ENCODE results near the gene ART3.
A peak's percentile ranks its signal among the peaks of the same experiment; 100 is the strongest.

ART3 gene

DNA sequence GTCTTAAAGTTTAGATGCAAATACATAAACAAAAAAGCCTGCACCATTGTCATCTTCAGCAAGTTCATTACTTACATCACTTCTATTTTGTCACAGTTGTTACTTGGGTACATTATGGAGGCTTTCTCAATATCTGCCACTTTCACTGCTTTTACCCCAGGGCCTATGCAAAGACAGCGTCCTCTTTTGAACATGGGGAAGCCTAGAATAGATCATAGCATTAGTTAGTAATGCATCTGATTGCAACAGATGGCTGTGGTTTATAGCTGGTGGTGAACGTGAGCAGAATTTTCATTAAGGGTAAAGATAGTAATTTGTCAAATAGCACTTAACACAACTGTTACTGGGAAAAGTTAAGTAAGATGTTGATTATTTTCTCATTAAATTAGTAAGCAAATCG, 39.4 kb upstream of the ART3 start:
- TF ChIP-seq SETDB1 (IDR thresholded peaks at IDR 0.05; ENCODE audit: insufficient read length, low read length), result no peak
- TF ChIP-seq TRIM28 (IDR thresholded peaks at IDR 0.05; ENCODE audit: borderline replicate concordance, low read length), result no peak
- TF ChIP-seq ZNF560 (tag by site-specific recombination; IDR thresholded peaks at IDR 0.05; ENCODE audit: borderline replicate concordance), result no peak
- TF ChIP-seq ZBTB1 (tag by site-specific recombination; IDR thresholded peaks at IDR 0.05), result no peak
- TF ChIP-seq ZNF600 (tag by site-specific recombination; IDR thresholded peaks at IDR 0.05), result no peak
- TF ChIP-seq SP7 (tag by site-specific recombination; IDR thresholded peaks at IDR 0.05), result no peak
- no peak for TF ChIP-seq ZNF785 (tag by site-specific recombination; IDR thresholded peaks at IDR 0.05)
- TF ChIP-seq, protein P1, sequence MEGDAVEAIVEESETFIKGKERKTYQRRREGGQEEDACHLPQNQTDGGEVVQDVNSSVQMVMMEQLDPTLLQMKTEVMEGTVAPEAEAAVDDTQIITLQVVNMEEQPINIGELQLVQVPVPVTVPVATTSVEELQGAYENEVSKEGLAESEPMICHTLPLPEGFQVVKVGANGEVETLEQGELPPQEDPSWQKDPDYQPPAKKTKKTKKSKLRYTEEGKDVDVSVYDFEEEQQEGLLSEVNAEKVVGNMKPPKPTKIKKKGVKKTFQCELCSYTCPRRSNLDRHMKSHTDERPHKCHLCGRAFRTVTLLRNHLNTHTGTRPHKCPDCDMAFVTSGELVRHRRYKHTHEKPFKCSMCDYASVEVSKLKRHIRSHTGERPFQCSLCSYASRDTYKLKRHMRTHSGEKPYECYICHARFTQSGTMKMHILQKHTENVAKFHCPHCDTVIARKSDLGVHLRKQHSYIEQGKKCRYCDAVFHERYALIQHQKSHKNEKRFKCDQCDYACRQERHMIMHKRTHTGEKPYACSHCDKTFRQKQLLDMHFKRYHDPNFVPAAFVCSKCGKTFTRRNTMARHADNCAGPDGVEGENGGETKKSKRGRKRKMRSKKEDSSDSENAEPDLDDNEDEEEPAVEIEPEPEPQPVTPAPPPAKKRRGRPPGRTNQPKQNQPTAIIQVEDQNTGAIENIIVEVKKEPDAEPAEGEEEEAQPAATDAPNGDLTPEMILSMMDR (tag by site-specific recombination; IDR thresholded peaks at IDR 0.05), result no peak
- TF ChIP-seq ZBTB21 (tag by site-specific recombination; IDR thresholded peaks at IDR 0.05), result no peak
- no peak for TF ChIP-seq ZNF561 (tag by site-specific recombination; IDR thresholded peaks at IDR 0.05; ENCODE audit: borderline replicate concordance)
- TF ChIP-seq ZNF10 (tag by site-specific recombination; IDR thresholded peaks at IDR 0.05), result no peak
- no peak for TF ChIP-seq YY2 (tag by site-specific recombination; IDR thresholded peaks at IDR 0.05)
- no peaks in the 10 kb centered on the region for H3K4me1 ChIP-seq (ENCODE audit: control insufficient read depth, insufficient read depth, low read length)
- H3K36me3 ChIP-seq (ENCODE audit: control insufficient read depth in 2 of 2, insufficient read depth in 1 of 2, low read length in 2 of 2), result no peaks in the 10 kb centered on the region
- H3K27ac ChIP-seq (ENCODE audit: extremely low read depth, low read depth, low read length), result no peak overlapping the region
- no peak overlapping the region for H3K4me3 ChIP-seq (ENCODE audit: low read depth, low read length)
- CTCF ChIA-PET, result interaction anchor here (1.0 kb wide), 1 partner anchor 23 kb away, joined by 3 read pairs; no protein-coding TSS in a partner anchor
- H3K9me3 ChIP-seq (ENCODE audit: control insufficient read depth, insufficient read depth, low read depth, low read length), result no peaks in the 10 kb centered on the region
- POLR2A ChIA-PET, result no interaction called here

DNA sequence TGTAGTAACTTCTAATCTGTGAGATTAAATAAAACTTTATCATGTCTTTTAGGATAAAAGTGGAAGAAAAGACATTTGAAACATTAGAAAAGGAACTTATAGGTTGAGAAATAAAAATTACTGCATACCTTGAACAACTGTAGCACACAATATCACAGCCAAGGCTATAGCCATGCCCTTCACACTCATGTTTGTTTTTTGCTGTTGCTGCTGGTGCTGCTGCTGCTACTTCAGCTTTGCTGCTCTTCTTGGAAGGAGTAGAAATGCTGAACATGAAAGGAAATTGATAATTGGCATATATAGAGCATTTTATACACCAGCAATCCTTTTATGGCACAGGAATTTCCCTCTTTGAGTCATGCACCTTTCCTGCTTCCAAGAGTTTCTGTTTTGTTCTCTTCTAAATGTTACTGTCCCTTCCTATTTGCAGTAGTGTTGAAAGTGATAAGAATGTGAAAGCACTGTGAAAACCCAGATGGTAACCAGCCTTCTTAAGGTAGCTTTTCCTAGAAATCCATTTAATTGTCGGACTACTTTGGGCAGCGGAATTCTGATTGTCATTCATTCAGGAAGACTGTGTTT, 38.6 kb upstream of the ART3 start, which contains the start of gene CXCL11:
Gene CXCL11, minus strand, starts transcription at position 272 of the 582 bp plus-strand sequence. Its CDS starts 83 bp downstream, at position 189.
- H3K9me3 ChIP-seq (ENCODE audit: control insufficient read depth, insufficient read depth, low read depth, low read length), result no peaks in the 10 kb centered on the region
- H3K27ac ChIP-seq (ENCODE audit: extremely low read depth, low read depth, low read length), result no peak within 1 kb of the TSS
- no peaks in the 10 kb centered on the region for H3K36me3 ChIP-seq (ENCODE audit: control insufficient read depth in 2 of 2, insufficient read depth in 1 of 2, low read length in 2 of 2)
- ChIA-PET CTCF (interaction anchor here (1.0 to 2.0 kb wide), 2 partner anchors 22 to 40 kb away, joined by 3 to 5 read pairs; no protein-coding TSS in a partner anchor), POLR2A (no interaction called here)
- H3K4me3 ChIP-seq (ENCODE audit: low read depth, low read length), result no peak within 1 kb of the TSS
- H3K4me1 ChIP-seq (ENCODE audit: control insufficient read depth, insufficient read depth, low read length), result no peaks in the 10 kb centered on the region
- 0 out of 2 replicates have a peak, but pooled peaks have one; percentile 38 for TF ChIP-seq PRDM1 (tag by site-specific recombination; IDR thresholded peaks at IDR 0.05)
- no peak for TF ChIP-seq HOXC10 (CRISPR knock-in tag; IDR thresholded peaks at IDR 0.05)
- TF ChIP-seq, protein P2, sequence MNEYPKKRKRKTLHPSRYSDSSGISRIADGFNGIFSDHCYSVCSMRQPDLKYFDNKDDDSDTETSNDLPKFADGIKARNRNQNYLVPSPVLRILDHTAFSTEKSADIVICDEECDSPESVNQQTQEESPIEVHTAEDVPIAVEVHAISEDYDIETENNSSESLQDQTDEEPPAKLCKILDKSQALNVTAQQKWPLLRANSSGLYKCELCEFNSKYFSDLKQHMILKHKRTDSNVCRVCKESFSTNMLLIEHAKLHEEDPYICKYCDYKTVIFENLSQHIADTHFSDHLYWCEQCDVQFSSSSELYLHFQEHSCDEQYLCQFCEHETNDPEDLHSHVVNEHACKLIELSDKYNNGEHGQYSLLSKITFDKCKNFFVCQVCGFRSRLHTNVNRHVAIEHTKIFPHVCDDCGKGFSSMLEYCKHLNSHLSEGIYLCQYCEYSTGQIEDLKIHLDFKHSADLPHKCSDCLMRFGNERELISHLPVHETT (tag by site-specific recombination; IDR thresholded peaks at IDR 0.05), result no peak

DNA sequence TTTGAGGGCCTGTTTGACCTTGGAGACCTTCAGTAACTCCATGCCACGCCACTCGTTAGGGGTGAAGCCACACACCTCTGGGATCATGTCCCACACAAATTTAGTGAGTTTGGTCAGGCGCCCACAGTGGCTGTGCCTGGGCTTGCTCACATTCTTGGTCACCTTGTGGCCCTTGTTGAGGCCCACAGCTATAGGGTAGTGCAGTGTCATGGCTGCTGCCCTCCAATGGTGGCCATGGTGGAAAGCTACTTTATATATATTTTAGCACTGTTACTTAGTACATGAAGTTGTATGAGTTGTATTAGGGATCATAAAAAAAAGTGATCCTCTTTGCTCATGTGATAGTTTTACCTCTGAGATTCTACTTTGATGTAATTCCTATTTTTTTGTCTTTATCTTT, 37.7 kb upstream of the ART3 start:
- no peaks in the 10 kb centered on the region for H3K36me3 ChIP-seq (ENCODE audit: control insufficient read depth in 2 of 2, insufficient read depth in 1 of 2, low read length in 2 of 2)
- POLR2A ChIA-PET, result interaction anchor here (0.7 kb wide), 1 partner anchor 111 kb away, joined by 3 read pairs; the partner anchor contains the start of gene NUP54
- H3K9me3 ChIP-seq (ENCODE audit: control insufficient read depth, insufficient read depth, low read depth, low read length), result no peaks in the 10 kb centered on the region
- H3K27ac ChIP-seq (ENCODE audit: extremely low read depth, low read depth, low read length), result no peak overlapping the region
- CTCF ChIA-PET, result interaction anchor here (0.6 to 2.0 kb wide), 2 partner anchors 32 to 41 kb away, joined by 4 to 5 read pairs; no protein-coding TSS in a partner anchor
- H3K4me1 ChIP-seq (ENCODE audit: control insufficient read depth, insufficient read depth, low read length), result no peaks in the 10 kb centered on the region
- no peak overlapping the region for H3K4me3 ChIP-seq (ENCODE audit: low read depth, low read length)
- TF ChIP-seq, protein P3, sequence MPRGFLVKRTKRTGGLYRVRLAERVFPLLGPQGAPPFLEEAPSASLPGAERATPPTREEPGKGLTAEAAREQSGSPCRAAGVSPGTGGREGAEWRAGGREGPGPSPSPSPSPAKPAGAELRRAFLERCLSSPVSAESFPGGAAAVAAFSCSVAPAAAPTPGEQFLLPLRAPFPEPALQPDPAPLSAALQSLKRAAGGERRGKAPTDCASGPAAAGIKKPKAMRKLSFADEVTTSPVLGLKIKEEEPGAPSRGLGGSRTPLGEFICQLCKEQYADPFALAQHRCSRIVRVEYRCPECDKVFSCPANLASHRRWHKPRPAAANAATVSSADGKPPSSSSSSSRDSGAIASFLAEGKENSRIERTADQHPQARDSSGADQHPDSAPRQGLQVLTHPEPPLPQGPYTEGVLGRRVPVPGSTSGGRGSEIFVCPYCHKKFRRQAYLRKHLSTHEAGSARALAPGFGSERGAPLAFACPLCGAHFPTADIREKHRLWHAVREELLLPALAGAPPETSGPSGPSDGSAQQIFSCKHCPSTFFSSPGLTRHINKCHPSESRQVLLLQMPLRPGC (tag by site-specific recombination; IDR thresholded peaks at IDR 0.05), result no peak
- TF ChIP-seq ELK4 (IDR thresholded peaks at IDR 0.05; ENCODE audit: borderline replicate concordance, low read depth, low read length), result no peak
- TF ChIP-seq, protein P4, sequence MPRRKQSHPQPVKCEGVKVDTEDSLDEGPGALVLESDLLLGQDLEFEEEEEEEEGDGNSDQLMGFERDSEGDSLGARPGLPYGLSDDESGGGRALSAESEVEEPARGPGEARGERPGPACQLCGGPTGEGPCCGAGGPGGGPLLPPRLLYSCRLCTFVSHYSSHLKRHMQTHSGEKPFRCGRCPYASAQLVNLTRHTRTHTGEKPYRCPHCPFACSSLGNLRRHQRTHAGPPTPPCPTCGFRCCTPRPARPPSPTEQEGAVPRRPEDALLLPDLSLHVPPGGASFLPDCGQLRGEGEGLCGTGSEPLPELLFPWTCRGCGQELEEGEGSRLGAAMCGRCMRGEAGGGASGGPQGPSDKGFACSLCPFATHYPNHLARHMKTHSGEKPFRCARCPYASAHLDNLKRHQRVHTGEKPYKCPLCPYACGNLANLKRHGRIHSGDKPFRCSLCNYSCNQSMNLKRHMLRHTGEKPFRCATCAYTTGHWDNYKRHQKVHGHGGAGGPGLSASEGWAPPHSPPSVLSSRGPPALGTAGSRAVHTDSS (tag by site-specific recombination; IDR thresholded peaks at IDR 0.05), result no peak
- TF ChIP-seq ZNF521 (tag by site-specific recombination; IDR thresholded peaks at IDR 0.05), result no peak
- TF ChIP-seq, protein P5, sequence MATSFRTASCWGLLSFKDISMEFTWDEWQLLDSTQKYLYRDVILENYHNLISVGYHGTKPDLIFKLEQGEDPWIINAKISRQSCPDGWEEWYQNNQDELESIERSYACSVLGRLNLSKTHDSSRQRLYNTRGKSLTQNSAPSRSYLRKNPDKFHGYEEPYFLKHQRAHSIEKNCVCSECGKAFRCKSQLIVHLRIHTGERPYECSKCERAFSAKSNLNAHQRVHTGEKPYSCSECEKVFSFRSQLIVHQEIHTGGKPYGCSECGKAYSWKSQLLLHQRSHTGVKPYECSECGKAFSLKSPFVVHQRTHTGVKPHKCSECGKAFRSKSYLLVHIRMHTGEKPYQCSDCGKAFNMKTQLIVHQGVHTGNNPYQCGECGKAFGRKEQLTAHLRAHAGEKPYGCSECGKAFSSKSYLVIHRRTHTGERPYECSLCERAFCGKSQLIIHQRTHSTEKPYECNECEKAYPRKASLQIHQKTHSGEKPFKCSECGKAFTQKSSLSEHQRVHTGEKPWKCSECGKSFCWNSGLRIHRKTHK (tag by site-specific recombination; IDR thresholded peaks at IDR 0.05), result no peak
